Activated CD4-positive, alpha-beta T cell treated with anti-CD3 and anti-CD28 coated beads, Interleukin-2, amount 50 U/mL, for 24 hours (primary cell): ENCODE results near the gene NRN1L.
"Not testable (repeated sequence)": the region's sequence is repeated elsewhere in the genome, so short reads cannot be mapped to it uniquely, and the experiment has no call there.

Source experiments
- DNase-seq, 2 donors: peaks; one replicate each; pipeline ENCODE4 v3.0.0-alpha.2; 2020; ENCODE audit warnings: low read depth in 1 of 2, low spot score in 1 of 2

Gene NRN1L

GRCh38 chr16:67860589-67861398 lies 23.9 kb upstream of the NRN1L start:
- no peak for DNase-seq

- no peak for DNase-seq
Measured at GRCh38 chr16:67861877-67862276, 22.8 kb upstream of the NRN1L start.

- DNase-seq, result no peak
Measured at GRCh38 chr16:67862623-67863583, 21.8 kb upstream of the NRN1L start.

GRCh38 chr16:67864044-67864443 lies 20.6 kb upstream of the NRN1L start:
- DNase-seq, result not testable (repeated sequence)

- DNase-seq, result no peak
Measured at GRCh38 chr16:67864594-67864993, 20.1 kb upstream of the NRN1L start.

GRCh38 chr16:67865318-67865717 lies 19.4 kb upstream of the NRN1L start:
- DNase-seq, result no peak

GRCh38 chr16:67868290-67868689 lies 16.4 kb upstream of the NRN1L start:
- DNase-seq, result no peak

GRCh38 chr16:67869653-67870052 lies 15.0 kb upstream of the NRN1L start:
- DNase-seq, result no peak

- no peak for DNase-seq
Measured at GRCh38 chr16:67871256-67871655, 13.4 kb upstream of the NRN1L start.

GRCh38 chr16:67872131-67872630 lies 12.5 kb upstream of the NRN1L start:
- DNase-seq, result no peak

GRCh38 chr16:67872631-67873434 lies 11.9 kb upstream of the NRN1L start, which contains the start of gene EDC4:
Gene EDC4 (plus strand): TSS chr16:67873052. CDS start chr16:67873262, 210 bp downstream.
- peak; percentile 82 to 84 for DNase-seq

GRCh38 chr16:67873435-67874370 lies 11.0 kb upstream of the NRN1L start:
- no peak for DNase-seq

- no peak for DNase-seq
Measured at GRCh38 chr16:67874372-67874771, 10.3 kb upstream of the NRN1L start.

- no peak for DNase-seq
Measured at GRCh38 chr16:67877064-67877463, 7.6 kb upstream of the NRN1L start.

- DNase-seq, result no peak
Measured at GRCh38 chr16:67878232-67878631, 6.5 kb upstream of the NRN1L start.

GRCh38 chr16:67878846-67879245 lies 5.8 kb upstream of the NRN1L start:
- DNase-seq, result no peak

- DNase-seq, result no peak
Measured at GRCh38 chr16:67879462-67879861, 5.2 kb upstream of the NRN1L start.

GRCh38 chr16:67879936-67880335 lies 4.7 kb upstream of the NRN1L start:
- no peak for DNase-seq

- DNase-seq, result no peak
Measured at GRCh38 chr16:67880584-67880983, 4.1 kb upstream of the NRN1L start.
